Peyer's patch (tissue), 4 donors: ENCODE measurements around the gene TPRKB.

Experiments
- CTCF ChIP-seq, 6 experiments: fragments of 450-650 bp in 4 of 6; fragments of 200-600 bp in 2 of 6; sonication (generic) in 1 of 6; IDR thresholded peaks; one replicate each; pipeline ENCODE4 v1.5.1; 2017 to 2019; ENCODE audit warnings: antibody characterized with exemption in 6 of 6, mild to moderate bottlenecking in 3 of 6, moderate library complexity in 1 of 6
- POLR2A ChIP-seq, 2 donors: fragments of 450-650 bp; IDR thresholded peaks; one replicate each; pipeline ENCODE4 v1.5.1; 2017; ENCODE audit warnings: antibody characterized with exemption in 2 of 2, mild to moderate bottlenecking in 2 of 2, moderate library complexity in 2 of 2

GRCh38 chr2:73700661-73701447 lies 36.3 kb downstream of the TPRKB start:
- TF ChIP-seq CTCF (IDR thresholded peaks at IDR 0.05) (no peak), POLR2A (IDR thresholded peaks at IDR 0.05) (no peak)
